GM12878 (cell line): ENCODE data around the gene ATXN1. TPM values are rescaled to one million over a fixed set of nuclear protein-coding genes. Genes with fewer than 3 reads are reported as not detected.
A peak's percentile ranks its signal among the peaks of the same experiment; 100 is the strongest.

Experiments used
- BACH1 ChIP-seq: fragments of 450-650 bp; IDR thresholded peaks from 2 replicates; pipeline ENCODE4 v1.6.1; 2017; ENCODE audit warnings: mild to moderate bottlenecking, borderline replicate concordance
- CREB1 ChIP-seq: IDR thresholded peaks from 2 replicates; pipeline ENCODE4 v1.6.1; 2012; ENCODE audit warnings: low read depth, mild to moderate bottlenecking, inconsistent platforms
- EED ChIP-seq: sonication (generic); IDR thresholded peaks from 2 replicates; pipeline ENCODE4 v1.6.1; 2016; ENCODE audit warnings: antibody characterized with exemption, low read depth
- ESRRA ChIP-seq: IDR thresholded peaks from 2 replicates; pipeline ENCODE4 v1.6.1; 2012; ENCODE audit warnings: mild to moderate bottlenecking, low read length, improper control_type of control experiment
- ETV6 ChIP-seq, 2 experiments: fragments of 450-650 bp in 1 of 2; IDR thresholded peaks in 1 of 2; conservative IDR thresholded peaks in 1 of 2; 2 replicates each; pipeline ENCODE4 v1.6.1; 2014; ENCODE audit warnings: antibody characterized with exemption in 1 of 2, borderline replicate concordance in 1 of 2, low read depth in 1 of 2, mild to moderate bottlenecking in 1 of 2, moderate library complexity in 1 of 2
- FOXK2 ChIP-seq: fragments of 450-650 bp; IDR thresholded peaks from 2 replicates; pipeline ENCODE4 v1.6.1; 2017; ENCODE audit warnings: mild to moderate bottlenecking, moderate library complexity
- HSF1 ChIP-seq: fragments of 150-350 bp; IDR thresholded peaks from 2 replicates; pipeline ENCODE4 v1.6.1; 2014; ENCODE audit warnings: mild to moderate bottlenecking, low read depth, low read length
- MTA3 ChIP-seq: IDR thresholded peaks from 2 replicates; pipeline ENCODE4 v1.6.1; 2012; ENCODE audit warnings: low read length, inconsistent platforms, borderline replicate concordance
- MYB ChIP-seq: fragments of 150-350 bp; IDR thresholded peaks from 2 replicates; pipeline ENCODE4 v1.6.1; 2014; ENCODE audit warnings: mild to moderate bottlenecking, low read depth, low read length, borderline replicate concordance
- NBN ChIP-seq: fragments of 450-650 bp; IDR thresholded peaks from 2 replicates; pipeline ENCODE4 v1.6.1; 2016
- NFYA ChIP-seq: IDR thresholded peaks from 2 replicates; pipeline ENCODE4 v1.6.1; 2011; ENCODE audit warnings: low read depth, mild to moderate bottlenecking, low read length, improper control_type of control experiment, borderline replicate concordance
- PBX3 ChIP-seq: IDR thresholded peaks from 2 replicates; pipeline ENCODE4 v1.6.1; 2011; ENCODE audit warnings: mild to moderate bottlenecking, low read depth, low read length, moderate library complexity; ENCODE audit not compliant: insufficient replicate concordance
- RAD51 ChIP-seq: fragments of 450-650 bp; IDR thresholded peaks from 2 replicates; pipeline ENCODE4 v1.6.1; 2016; ENCODE audit warnings: moderate library complexity, mild to moderate bottlenecking, inconsistent platforms
- SIN3A ChIP-seq: IDR thresholded peaks from 2 replicates; pipeline ENCODE4 v1.6.1; 2012; ENCODE audit warnings: low read depth, low read length, improper control_type of control experiment
- SMAD5 ChIP-seq: IDR thresholded peaks from 2 replicates; pipeline ENCODE4 v1.6.1; 2016; ENCODE audit warnings: antibody characterized with exemption, low read depth
- TBL1XR1 ChIP-seq: IDR thresholded peaks from 2 replicates; pipeline ENCODE4 v1.6.1; 2012; ENCODE audit warnings: low read depth, low read length, improper control_type of control experiment
- TCF7 ChIP-seq: IDR thresholded peaks from 2 replicates; pipeline ENCODE4 v1.6.1; 2014; ENCODE audit warnings: antibody characterized with exemption, borderline replicate concordance
- WRNIP1 ChIP-seq: IDR thresholded peaks from 2 replicates; pipeline ENCODE4 v1.6.1; 2011; ENCODE audit warnings: low read depth, low read length, improper control_type of control experiment, borderline replicate concordance
- YY1 ChIP-seq: IDR thresholded peaks from 2 replicates; pipeline ENCODE4 v1.6.1; 2011; ENCODE audit warnings: low read depth, mild to moderate bottlenecking, low read length
- ZZZ3 ChIP-seq: IDR thresholded peaks from 2 replicates; pipeline ENCODE4 v1.6.1; 2011; ENCODE audit warnings: low read depth; ENCODE audit not compliant: control insufficient read depth, insufficient read length
- polyA plus RNA-seq, 11 experiments: library from polyadenylated mRNA; depleted of rRNA in 4 of 11; unstranded in 6 of 11; stranded (reverse) in 5 of 11; fragments of >200 nt; fragmentation: Nextera tagmentation in 4 of 11; fragmentation: Illumina TruSeq in 1 of 11; extraction: Ambion mirVana in 4 of 11; extraction: Trizol in 1 of 11; gene quantifications; 1 replicate in 1 of 11; 2 replicates in 10 of 11; pipeline versions ENCODE4 v1.2.1 to v1.2.3, GENCODE V29; 2011 to 2016; ENCODE audit warnings: inconsistent platforms in 2 of 11, missing spikeins in 2 of 11, low read depth in 1 of 11
- total RNA-seq, 4 experiments: library from RNA; depleted of rRNA in 3 of 4; stranded (reverse); fragments of >200 nt in 3 of 4; fragmentation: Illumina TruSeq in 1 of 4; extraction: Trizol in 1 of 4; gene quantifications; 2 replicates each; pipeline versions ENCODE4 v1.2.1 to v1.2.3, GENCODE V29; 2013 to 2021
- TF ChIP-seq, protein P1 (sequence below): fragments of 450-650 bp; conservative IDR thresholded peaks from 2 replicates; pipeline ENCODE4 v1.6.1; 2017; ENCODE audit warnings: mild to moderate bottlenecking, moderate library complexity
- TF ChIP-seq, protein P2 (sequence below): fragments of 450-650 bp; IDR thresholded peaks from 2 replicates; pipeline ENCODE4 v1.6.1; 2016; ENCODE audit warnings: mild to moderate bottlenecking
- TF ChIP-seq, protein P3 (sequence below): fragments of 450-650 bp; IDR thresholded peaks from 2 replicates; pipeline ENCODE4 v1.6.1; 2016; ENCODE audit warnings: mild to moderate bottlenecking
- TF ChIP-seq, protein P4 (sequence below): fragments of 450-650 bp; IDR thresholded peaks from 2 replicates; pipeline ENCODE4 v1.6.1; 2017; ENCODE audit warnings: borderline replicate concordance

ATXN1 gene
- total and polyA plus RNA-seq, 10 of the 15 experiments (the other 5 are each of a cell fraction or from before 2014, with no cell fraction given), result 12.2 to 51.2 (median 20.5) TPM

- no peak for TF ChIP-seq NFYA
- TF ChIP-seq, protein P1, sequence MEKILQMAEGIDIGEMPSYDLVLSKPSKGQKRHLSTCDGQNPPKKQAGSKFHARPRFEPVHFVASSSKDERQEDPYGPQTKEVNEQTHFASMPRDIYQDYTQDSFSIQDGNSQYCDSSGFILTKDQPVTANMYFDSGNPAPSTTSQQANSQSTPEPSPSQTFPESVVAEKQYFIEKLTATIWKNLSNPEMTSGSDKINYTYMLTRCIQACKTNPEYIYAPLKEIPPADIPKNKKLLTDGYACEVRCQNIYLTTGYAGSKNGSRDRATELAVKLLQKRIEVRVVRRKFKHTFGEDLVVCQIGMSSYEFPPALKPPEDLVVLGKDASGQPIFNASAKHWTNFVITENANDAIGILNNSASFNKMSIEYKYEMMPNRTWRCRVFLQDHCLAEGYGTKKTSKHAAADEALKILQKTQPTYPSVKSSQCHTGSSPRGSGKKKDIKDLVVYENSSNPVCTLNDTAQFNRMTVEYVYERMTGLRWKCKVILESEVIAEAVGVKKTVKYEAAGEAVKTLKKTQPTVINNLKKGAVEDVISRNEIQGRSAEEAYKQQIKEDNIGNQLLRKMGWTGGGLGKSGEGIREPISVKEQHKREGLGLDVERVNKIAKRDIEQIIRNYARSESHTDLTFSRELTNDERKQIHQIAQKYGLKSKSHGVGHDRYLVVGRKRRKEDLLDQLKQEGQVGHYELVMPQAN, result no peak
- no peak for TF ChIP-seq ESRRA
- no peak for TF ChIP-seq ZZZ3
- no peak for TF ChIP-seq SIN3A
- no peak for TF ChIP-seq WRNIP1
- TF ChIP-seq BACH1, result no peak
- no peak for TF ChIP-seq RAD51
- TF ChIP-seq TCF7, result no peak
- no peak for TF ChIP-seq MYB
- peak; percentile 44; the same call in 1 of the 2 replicates for TF ChIP-seq CREB1
- TF ChIP-seq YY1, result no peak
- TF ChIP-seq, protein P2, sequence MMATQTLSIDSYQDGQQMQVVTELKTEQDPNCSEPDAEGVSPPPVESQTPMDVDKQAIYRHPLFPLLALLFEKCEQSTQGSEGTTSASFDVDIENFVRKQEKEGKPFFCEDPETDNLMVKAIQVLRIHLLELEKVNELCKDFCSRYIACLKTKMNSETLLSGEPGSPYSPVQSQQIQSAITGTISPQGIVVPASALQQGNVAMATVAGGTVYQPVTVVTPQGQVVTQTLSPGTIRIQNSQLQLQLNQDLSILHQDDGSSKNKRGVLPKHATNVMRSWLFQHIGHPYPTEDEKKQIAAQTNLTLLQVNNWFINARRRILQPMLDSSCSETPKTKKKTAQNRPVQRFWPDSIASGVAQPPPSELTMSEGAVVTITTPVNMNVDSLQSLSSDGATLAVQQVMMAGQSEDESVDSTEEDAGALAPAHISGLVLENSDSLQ, result no peak
- no peak for TF ChIP-seq ETV6 (conservative IDR thresholded peaks at IDR 0.05 in 1 of 2, IDR thresholded peaks at IDR 0.05 in 1 of 2; ENCODE audit: borderline replicate concordance in 1 of 2, low read depth in 1 of 2)
- TF ChIP-seq TBL1XR1, result peak; percentile 78
- TF ChIP-seq PBX3, result no peak
- TF ChIP-seq SMAD5, result no peak
- TF ChIP-seq EED, result 0 out of 2 replicates have a peak, but pooled peaks have one; percentile 25
- TF ChIP-seq, protein P3, sequence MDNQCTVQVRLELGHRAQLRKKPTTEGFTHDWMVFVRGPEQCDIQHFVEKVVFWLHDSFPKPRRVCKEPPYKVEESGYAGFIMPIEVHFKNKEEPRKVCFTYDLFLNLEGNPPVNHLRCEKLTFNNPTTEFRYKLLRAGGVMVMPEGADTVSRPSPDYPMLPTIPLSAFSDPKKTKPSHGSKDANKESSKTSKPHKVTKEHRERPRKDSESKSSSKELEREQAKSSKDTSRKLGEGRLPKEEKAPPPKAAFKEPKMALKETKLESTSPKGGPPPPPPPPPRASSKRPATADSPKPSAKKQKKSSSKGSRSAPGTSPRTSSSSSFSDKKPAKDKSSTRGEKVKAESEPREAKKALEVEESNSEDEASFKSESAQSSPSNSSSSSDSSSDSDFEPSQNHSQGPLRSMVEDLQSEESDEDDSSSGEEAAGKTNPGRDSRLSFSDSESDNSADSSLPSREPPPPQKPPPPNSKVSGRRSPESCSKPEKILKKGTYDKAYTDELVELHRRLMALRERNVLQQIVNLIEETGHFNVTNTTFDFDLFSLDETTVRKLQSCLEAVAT, result no peak
- TF ChIP-seq NBN, result no peak; the same call in 1 of the 2 replicates
- no peak for TF ChIP-seq HSF1
- TF ChIP-seq, protein P4, sequence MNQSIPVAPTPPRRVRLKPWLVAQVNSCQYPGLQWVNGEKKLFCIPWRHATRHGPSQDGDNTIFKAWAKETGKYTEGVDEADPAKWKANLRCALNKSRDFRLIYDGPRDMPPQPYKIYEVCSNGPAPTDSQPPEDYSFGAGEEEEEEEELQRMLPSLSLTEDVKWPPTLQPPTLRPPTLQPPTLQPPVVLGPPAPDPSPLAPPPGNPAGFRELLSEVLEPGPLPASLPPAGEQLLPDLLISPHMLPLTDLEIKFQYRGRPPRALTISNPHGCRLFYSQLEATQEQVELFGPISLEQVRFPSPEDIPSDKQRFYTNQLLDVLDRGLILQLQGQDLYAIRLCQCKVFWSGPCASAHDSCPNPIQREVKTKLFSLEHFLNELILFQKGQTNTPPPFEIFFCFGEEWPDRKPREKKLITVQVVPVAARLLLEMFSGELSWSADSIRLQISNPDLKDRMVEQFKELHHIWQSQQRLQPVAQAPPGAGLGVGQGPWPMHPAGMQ, result no peak
- no peak for TF ChIP-seq FOXK2
- TF ChIP-seq MTA3, result no peak
Observed at GRCh38 chr6:16414205-16414604, 347.1 kb downstream of the ATXN1 start (continued).
